Activated T-helper 1 cell treated with anti-CD3 and anti-CD28 coated beads, Interleukin-2, amount 50 U/mL, for 16 hours (primary cell): ENCODE data around the gene TMED8.
"Not testable (repeated sequence)": the region's sequence is repeated elsewhere in the genome, so short reads cannot be mapped to it uniquely, and the experiment has no call there.

Experiments used
- DNase-seq, 2 donors: peaks; one replicate each; pipeline ENCODE4 v3.0.0-alpha.2; 2020; ENCODE audit warnings: low read depth in 1 of 2, low spot score in 1 of 2

Gene TMED8

GRCh38 chr14:77369285-77369684 lies 7.6 kb downstream of the TMED8 start:
- DNase-seq, result no peak

- DNase-seq, result no peak
Measured at GRCh38 chr14:77364146-77364545, 12.7 kb downstream of the TMED8 start.

GRCh38 chr14:77359626-77360025 lies 17.3 kb downstream of the TMED8 start:
- DNase-seq, result no peak

- DNase-seq, result no peak
Measured at GRCh38 chr14:77356899-77357298, 20.0 kb downstream of the TMED8 start.

GRCh38 chr14:77355811-77356210 lies 21.1 kb downstream of the TMED8 start:
- no peak for DNase-seq

GRCh38 chr14:77353469-77354141 lies 23.3 kb downstream of the TMED8 start:
- DNase-seq, result no peak

GRCh38 chr14:77347751-77348150 lies 29.1 kb downstream of the TMED8 start:
- DNase-seq, result no peak

GRCh38 chr14:77346495-77346894 lies 30.4 kb downstream of the TMED8 start:
- DNase-seq, result no peak

- DNase-seq, result no peak
Measured at GRCh38 chr14:77344377-77344996, 32.4 kb downstream of the TMED8 start.

GRCh38 chr14:77343662-77344061 lies 33.2 kb downstream of the TMED8 start:
- DNase-seq, result no peak

GRCh38 chr14:77342726-77343397 lies 34.0 kb downstream of the TMED8 start:
- DNase-seq, result no peak

GRCh38 chr14:77340389-77340788 lies 36.5 kb downstream of the TMED8 start:
- no peak for DNase-seq

GRCh38 chr14:77339407-77339806 lies 37.5 kb downstream of the TMED8 start:
- DNase-seq, result no peak

GRCh38 chr14:77338302-77338701 lies 38.6 kb downstream of the TMED8 start:
- DNase-seq, result no peak

- DNase-seq, result no peak
Measured at GRCh38 chr14:77337880-77338279, 39.0 kb downstream of the TMED8 start.

GRCh38 chr14:77337255-77337654 lies 39.6 kb downstream of the TMED8 start:
- not testable (repeated sequence) for DNase-seq

GRCh38 chr14:77335576-77335975 lies 41.3 kb downstream of the TMED8 start:
- no peak for DNase-seq

GRCh38 chr14:77329872-77330271 lies 47.0 kb downstream of the TMED8 start:
- no peak for DNase-seq

- DNase-seq, result no peak
Measured at GRCh38 chr14:77327111-77327510, 49.8 kb downstream of the TMED8 start.

- DNase-seq, result no peak
Measured at GRCh38 chr14:77325746-77326094, 51.2 kb downstream of the TMED8 start.

- no peak for DNase-seq
Measured at GRCh38 chr14:77324816-77325745, 51.8 kb downstream of the TMED8 start.
